NT2/D1 (cell line): Measurements from ENCODE around the gene SMIM36.
"Not testable (repeated sequence)": the region's sequence is repeated elsewhere in the genome, so short reads cannot be mapped to it uniquely, and the experiment has no call there.

Source experiments
- DNase-seq: peaks from one replicate; pipeline ENCODE4 v3.0.0-alpha.2; 2011; ENCODE audit warnings: low read depth, low spot score
- H3K27me3 ChIP-seq: 2 replicates; pipeline ENCODE4 v1.6.0; 2011; ENCODE audit warnings: mild to moderate bottlenecking; ENCODE audit not compliant: insufficient read length, insufficient read depth
- H3K36me3 ChIP-seq: 2 replicates; pipeline ENCODE4 v1.6.1; 2011; ENCODE audit warnings: mild to moderate bottlenecking, low read length, mixed read lengths; ENCODE audit not compliant: insufficient read depth, insufficient read length
- H3K4me1 ChIP-seq: 2 replicates; pipeline ENCODE4 v1.5.1; 2011; ENCODE audit not compliant: insufficient read depth, insufficient read length
- H3K4me3 ChIP-seq: 2 replicates; pipeline ENCODE4 v1.5.1; 2011; ENCODE audit warnings: low read depth; ENCODE audit not compliant: insufficient read length
- H3K9ac ChIP-seq: 2 replicates; pipeline ENCODE4 v1.6.0; 2011; ENCODE audit warnings: low read depth; ENCODE audit not compliant: insufficient read length
- H3K9me3 ChIP-seq: 2 replicates; pipeline ENCODE4 v1.5.1; 2011; ENCODE audit warnings: mild to moderate bottlenecking, low read length; ENCODE audit not compliant: insufficient read depth
- SUZ12 ChIP-seq: IDR thresholded peaks from 2 replicates; pipeline ENCODE4 v1.6.1; 2011; ENCODE audit not compliant: insufficient read length, insufficient read depth; ENCODE audit errors: extremely low read depth
- YY1 ChIP-seq: IDR thresholded peaks from 2 replicates; pipeline ENCODE4 v1.6.1; 2011; ENCODE audit not compliant: insufficient read length, insufficient read depth
- ZNF274 ChIP-seq: IDR thresholded peaks from 2 replicates; pipeline ENCODE4 v1.6.1; 2011; ENCODE audit warnings: mild to moderate bottlenecking, low read depth, low read length

Gene SMIM36

GRCh38 chr17:55405600-55405999 lies 105.7 kb downstream of the SMIM36 start:
- Histone ChIP-seq H3K36me3 (peaks cover 71% of the 10 kb centered on the region), H3K4me1 (no peaks in the 10 kb centered on the region), H3K9ac (no peak overlapping the region), H3K9me3 (no peaks in the 10 kb centered on the region), H3K4me3 (no peak overlapping the region), H3K27me3 (no peaks in the 10 kb centered on the region)
- TF ChIP-seq SUZ12 = no peak
- no peak for TF ChIP-seq YY1
- TF ChIP-seq ZNF274 = no peak
- no peak for DNase-seq

- peaks cover 70% of the 10 kb centered on the region for H3K36me3 ChIP-seq
- not testable (repeated sequence) for H3K9me3 ChIP-seq, DNase-seq, H3K4me3 ChIP-seq, H3K4me1 ChIP-seq, H3K9ac ChIP-seq, H3K27me3 ChIP-seq
These were observed 107.1 kb downstream of the SMIM36 start for GRCh38 chr17:55404197-55404596.

- Histone ChIP-seq H3K27me3 (no peaks in the 10 kb centered on the region), H3K4me1 (no peaks in the 10 kb centered on the region), H3K36me3 (peaks cover 68% of the 10 kb centered on the region), H3K9me3 (no peaks in the 10 kb centered on the region), H3K4me3 (no peak overlapping the region), H3K9ac (no peak overlapping the region)
- TF ChIP-seq YY1 (no peak), SUZ12 (no peak), ZNF274 (no peak)
- no peak for DNase-seq
These were observed 108.9 kb downstream of the SMIM36 start for GRCh38 chr17:55402374-55402773.
